NCI-H226 (cell line): ENCODE measurements around the gene VAT1L.

Experiments
- DNase-seq: peaks from one replicate; pipeline ENCODE4 v3.0.0-alpha.2; 2015

Gene VAT1L

DNA sequence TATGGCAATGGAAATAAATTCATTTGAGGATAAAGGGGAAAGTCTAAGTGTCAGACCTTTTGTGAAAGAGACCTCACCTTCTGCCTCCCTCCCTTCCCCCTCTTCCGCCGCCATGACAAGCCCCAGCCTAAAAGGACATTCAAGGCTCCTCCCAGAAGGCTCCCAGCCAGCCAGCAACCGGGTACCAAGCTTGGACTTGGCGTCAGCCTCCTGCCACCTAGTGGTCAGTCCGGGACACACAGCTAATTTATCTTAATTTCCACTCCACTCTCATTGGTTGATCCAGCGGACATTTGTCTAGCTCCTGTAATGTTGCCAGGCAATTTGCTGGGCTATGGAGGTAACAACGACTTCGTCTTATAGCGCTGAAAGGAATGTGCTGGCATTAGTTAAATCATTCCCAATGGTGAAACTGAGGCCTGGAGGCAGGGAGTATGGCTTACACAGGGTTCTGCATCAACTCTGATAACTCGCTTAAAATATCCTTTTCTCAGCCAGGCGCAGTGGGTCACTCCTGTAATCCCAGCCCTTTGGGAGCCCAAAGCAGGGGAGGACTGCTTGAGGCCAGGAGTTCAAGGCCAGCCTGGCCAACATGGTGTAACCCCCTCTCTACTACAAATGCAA is 214.7 kb downstream of the VAT1L start:
- DNase-seq = peak; percentile 64

DNA sequence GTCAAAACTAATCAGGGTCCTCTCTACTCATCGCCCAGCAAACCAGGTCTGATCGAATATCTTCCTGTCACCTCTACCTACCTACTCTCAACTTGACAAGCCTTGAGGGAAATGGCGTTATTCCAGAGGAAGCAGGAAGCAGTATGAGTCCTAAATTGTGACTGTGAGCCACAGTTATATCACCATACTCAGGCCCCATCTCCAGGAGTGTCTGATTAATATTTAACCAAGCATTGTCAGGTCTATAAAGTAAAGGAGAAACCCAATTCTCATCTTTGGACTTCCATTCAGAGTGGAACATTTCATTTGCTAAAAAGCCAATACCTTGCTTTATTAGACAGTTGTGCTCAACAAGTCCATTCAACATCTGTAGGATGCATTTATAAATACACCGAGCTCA is 216.2 kb downstream of the VAT1L start:
- no peak for DNase-seq

DNA sequence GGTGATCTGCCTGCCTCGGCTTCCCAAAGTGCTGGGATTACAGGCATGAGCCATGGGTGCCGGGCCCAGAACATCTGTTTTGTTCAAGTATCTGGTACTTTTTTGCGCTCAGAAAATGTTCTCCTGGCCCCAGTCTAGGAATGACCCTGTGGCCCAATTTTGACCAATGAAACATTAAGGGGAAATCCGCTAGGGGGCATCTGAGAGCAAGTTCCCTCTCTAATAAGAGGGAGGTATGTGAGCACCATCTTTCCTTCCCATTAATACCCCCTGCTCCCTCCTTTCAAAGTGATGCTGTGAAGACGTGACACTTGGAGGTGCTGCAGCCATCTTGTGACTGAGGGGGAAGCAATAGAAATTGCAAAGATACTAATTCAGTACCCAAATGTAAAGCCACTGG is 217.5 kb downstream of the VAT1L start:
- no peak for DNase-seq

DNA sequence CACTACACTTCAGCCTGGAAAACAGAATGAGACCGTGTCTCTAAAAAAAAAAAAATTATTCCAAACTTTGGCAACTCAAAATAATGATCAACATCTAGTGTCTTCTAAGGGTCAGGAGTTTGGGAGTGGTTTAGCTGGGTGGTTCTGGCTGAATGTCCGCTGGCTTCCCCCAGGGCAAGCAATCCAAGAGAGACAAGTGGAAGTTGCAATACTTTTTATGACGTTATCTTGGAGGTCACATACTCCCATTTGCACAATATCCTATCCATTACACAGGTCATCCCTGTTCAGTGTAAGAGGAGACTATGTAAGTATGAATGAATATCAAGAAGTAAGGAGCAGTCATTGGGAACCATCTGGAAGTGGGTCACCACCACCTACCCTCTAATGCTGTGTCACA is 218.8 kb downstream of the VAT1L start:
- no peak for DNase-seq

DNA sequence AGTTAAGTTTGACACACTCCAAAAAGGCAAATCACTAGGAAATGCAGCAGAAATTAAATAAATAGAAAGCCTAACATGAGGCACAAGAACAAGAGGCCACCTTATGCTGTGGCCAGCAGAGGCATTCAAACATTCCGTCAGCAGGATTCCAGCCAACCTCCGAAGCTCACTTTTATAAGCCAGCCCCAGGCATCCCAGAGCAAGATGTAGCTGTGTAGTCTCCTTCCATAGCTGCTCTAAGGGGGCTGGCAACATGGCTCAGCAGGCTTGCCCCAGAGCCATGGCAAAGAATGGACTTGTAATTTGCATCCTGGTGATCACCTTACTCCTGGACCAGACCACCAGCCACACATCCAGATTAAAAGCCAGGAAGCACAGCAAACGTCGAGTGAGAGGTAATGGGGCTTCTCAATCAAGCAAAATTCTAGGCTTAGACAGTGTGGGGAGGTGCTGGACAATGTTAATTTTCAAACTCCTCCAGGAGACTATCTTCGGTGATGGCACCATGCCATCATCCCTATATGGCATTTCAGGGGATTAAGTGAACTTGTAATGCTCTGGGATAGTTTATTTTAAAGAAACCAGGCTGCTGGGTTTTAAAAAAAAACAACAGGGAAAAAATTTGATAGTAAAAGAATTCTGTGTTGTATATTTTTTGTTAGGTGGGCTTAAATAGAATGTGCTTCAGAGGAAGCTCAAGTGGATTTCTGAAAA is 234.1 kb downstream of the VAT1L start, which contains the start of gene CLEC3A:
Gene CLEC3A, plus strand, starts transcription at position 202 of the 714 bp plus-strand sequence. Its CDS starts 79 bp downstream, at position 281.
- DNase-seq = no peak

DNA sequence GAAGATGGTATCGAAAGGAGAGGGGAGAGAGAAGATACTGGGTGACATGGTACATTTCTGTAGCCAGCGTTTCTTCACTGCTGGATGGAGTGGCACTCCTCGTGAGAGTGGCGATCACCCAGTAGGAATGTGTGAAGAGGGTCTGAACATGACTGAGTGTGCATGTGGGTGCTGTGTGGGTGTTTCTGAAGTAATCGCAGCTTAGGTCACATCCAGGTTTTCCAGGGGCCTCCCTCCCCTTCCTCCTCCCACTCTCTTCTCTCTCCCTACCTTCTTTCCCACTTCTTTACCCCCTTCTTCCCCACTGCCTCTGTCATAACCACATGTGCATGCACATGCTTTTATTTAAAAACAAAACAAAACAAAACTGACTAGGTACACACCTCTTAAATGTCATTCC is 235.8 kb downstream of the VAT1L start:
- no peak for DNase-seq

DNA sequence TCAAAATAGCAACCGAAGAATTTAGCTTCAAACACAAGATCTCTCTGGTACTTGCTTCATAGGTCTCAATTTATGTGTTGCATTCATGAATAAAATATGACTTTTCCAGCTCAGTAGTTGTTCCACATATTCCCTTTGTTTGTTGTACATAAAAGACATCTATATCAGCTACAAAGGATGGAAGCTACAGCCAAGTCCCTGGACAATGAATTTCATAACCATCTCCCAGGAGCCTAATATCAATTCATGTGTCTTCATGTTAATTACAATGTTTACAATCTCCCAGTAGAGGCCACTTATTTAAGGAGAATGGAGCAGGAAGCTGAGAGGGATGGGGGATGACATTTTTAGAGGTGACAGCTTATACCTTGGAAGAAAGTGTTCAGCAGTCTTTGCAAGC is 237.3 kb downstream of the VAT1L start:
- no peak for DNase-seq

DNA sequence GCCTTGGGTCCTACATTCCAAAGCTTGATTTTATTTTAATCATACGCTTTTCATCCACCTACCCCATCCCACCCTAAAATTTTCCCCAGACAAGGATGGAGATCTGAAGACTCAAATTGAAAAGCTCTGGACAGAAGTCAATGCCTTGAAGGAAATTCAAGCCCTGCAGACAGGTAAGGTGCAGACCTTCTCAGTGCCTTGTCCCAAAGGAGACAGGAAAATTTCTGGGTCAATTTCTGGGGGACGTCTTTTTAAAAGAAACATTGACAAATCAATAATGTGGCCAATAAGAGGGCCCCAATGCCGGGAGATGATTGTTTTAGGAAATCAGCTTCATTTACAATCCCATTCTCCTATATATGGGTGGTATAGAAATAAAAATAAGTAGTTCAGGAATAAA is 239.7 kb downstream of the VAT1L start:
- no peak for DNase-seq
